GM23338 (cell line): ENCODE results near the gene MATK. TPM values are rescaled to one million over a fixed set of nuclear protein-coding genes. Genes with fewer than 3 reads are reported as not detected.

Source experiments
- ATAC-seq: fragments of 200-7000 bp; cut with Tn5 transposase; 3 replicates; pipeline ENCODE4 v1.9.1; 2020
- DNase-seq: peaks from one replicate; pipeline ENCODE4 v3.0.0-alpha.2; 2015; ENCODE audit warnings: low spot score
- H2AFZ ChIP-seq: fragments of 200-600 bp; sonication (generic); 2 replicates; pipeline ENCODE4 v1.8.0; 2016; ENCODE audit warnings: antibody characterized with exemption, mild to moderate bottlenecking, moderate library complexity
- H3F3A ChIP-seq: fragments of 200-600 bp; sonication (generic); replicated peaks from 2 replicates; pipeline ENCODE4 v1.8.0; 2017; ENCODE audit warnings: antibody characterized with exemption, mixed run types, low read depth
- H3K27ac ChIP-seq: fragments of 200-600 bp; sonication (generic); 2 replicates; pipeline ENCODE4 v1.6.1; 2016; ENCODE audit warnings: low read depth
- H3K27me3 ChIP-seq: fragments of 200-600 bp; sonication (generic); 2 replicates; pipeline ENCODE4 v1.8.0; 2016; ENCODE audit warnings: mild to moderate bottlenecking, mixed run types, moderate library complexity; ENCODE audit not compliant: insufficient read depth
- H3K36me3 ChIP-seq: fragments of 200-600 bp; sonication (generic); 2 replicates; pipeline ENCODE4 v1.8.0; 2016; ENCODE audit warnings: mild to moderate bottlenecking; ENCODE audit not compliant: insufficient read depth
- H3K4me1 ChIP-seq: fragments of 200-600 bp; sonication (generic); 2 replicates; pipeline ENCODE4 v1.8.0; 2016; ENCODE audit warnings: mild to moderate bottlenecking, moderate library complexity; ENCODE audit not compliant: insufficient read depth
- H3K4me2 ChIP-seq: fragments of 200-600 bp; sonication (generic); 2 replicates; pipeline ENCODE4 v1.7.1; 2017; ENCODE audit warnings: mixed run types
- H3K4me3 ChIP-seq: fragments of 200-600 bp; sonication (generic); 2 replicates; pipeline ENCODE4 v1.6.1; 2016; ENCODE audit warnings: mixed run types
- H3K79me2 ChIP-seq: fragments of 200-600 bp; sonication (generic); replicated peaks from 2 replicates; pipeline ENCODE4 v1.8.0; 2017; ENCODE audit warnings: mild to moderate bottlenecking; ENCODE audit not compliant: insufficient read depth
- H3K9me2 ChIP-seq: fragments of 200-600 bp; sonication (generic); 2 replicates; pipeline ENCODE4 v1.8.0; 2017; ENCODE audit not compliant: insufficient read depth
- H4K20me1 ChIP-seq: fragments of 200-600 bp; sonication (generic); replicated peaks from 2 replicates; pipeline ENCODE4 v1.8.0; 2017; ENCODE audit warnings: mild to moderate bottlenecking; ENCODE audit not compliant: insufficient read depth
- H3K27ac Mint-ChIP-seq: 2 replicates; pipeline ENCODE4 v1.8.0; 2020; ENCODE audit warnings: inconsistent platforms, mild to moderate bottlenecking, moderate library complexity, mixed read lengths
- H3K27me3 Mint-ChIP-seq: 3 replicates; pipeline ENCODE4 v1.8.0; 2022; ENCODE audit warnings: low read depth, mild to moderate bottlenecking, moderate library complexity, mixed read lengths, inconsistent platforms; ENCODE audit not compliant: insufficient read depth, poor library complexity
- H3K36me3 Mint-ChIP-seq: 3 replicates; pipeline ENCODE4 v1.8.0; 2021; ENCODE audit warnings: low read depth, mild to moderate bottlenecking, inconsistent platforms, moderate library complexity, mixed read lengths
- H3K4me1 Mint-ChIP-seq: 3 replicates; pipeline ENCODE4 v1.8.0; 2020; ENCODE audit warnings: mild to moderate bottlenecking, inconsistent platforms, mixed read lengths
- H3K4me3 Mint-ChIP-seq: 3 replicates; pipeline ENCODE4 v1.8.0; 2021; ENCODE audit warnings: moderate library complexity, mild to moderate bottlenecking, inconsistent platforms, mixed read lengths
- H3K9me3 Mint-ChIP-seq: 3 replicates; pipeline ENCODE4 v1.8.0; 2020; ENCODE audit warnings: moderate library complexity, mild to moderate bottlenecking, inconsistent platforms, mixed read lengths
- CREB1 ChIP-seq: fragments of 250-450 bp; sonication (Bioruptor Pico); IDR thresholded peaks from 2 replicates; pipeline ENCODE4 v1.5.0; 2020; ENCODE audit warnings: low read depth, mild to moderate bottlenecking, moderate library complexity
- EZH2 ChIP-seq: fragments of 200-600 bp; sonication (generic); IDR thresholded peaks from one replicate; pipeline ENCODE4 v1.8.0; 2017; ENCODE audit warnings: antibody characterized with exemption, mild to moderate bottlenecking, low read depth; ENCODE audit not compliant: unreplicated experiment
- JUNB ChIP-seq: IDR thresholded peaks from one replicate; pipeline ENCODE4 v1.6.1; 2016; ENCODE audit warnings: antibody characterized with exemption; ENCODE audit not compliant: unreplicated experiment
- NANOG ChIP-seq: IDR thresholded peaks from 2 replicates; pipeline ENCODE4 v1.6.1; 2016; ENCODE audit warnings: antibody characterized with exemption, borderline replicate concordance
- POLR2AphosphoS5 ChIP-seq: IDR thresholded peaks from 2 replicates; pipeline ENCODE4 v1.6.1; 2016; ENCODE audit warnings: antibody characterized with exemption, low read depth
- STAT1 ChIP-seq: IDR thresholded peaks from one replicate; pipeline ENCODE4 v1.6.1; 2016; ENCODE audit warnings: antibody characterized with exemption; ENCODE audit not compliant: unreplicated experiment
- ZNF114 ChIP-seq: fragments of 250-450 bp; sonication (Bioruptor Pico); IDR thresholded peaks from 2 replicates; pipeline ENCODE4 v1.5.0; 2020; ENCODE audit warnings: mild to moderate bottlenecking, moderate library complexity
- ZNF331 ChIP-seq: fragments of 250-450 bp; sonication (Bioruptor Pico); IDR thresholded peaks from 2 replicates; pipeline ENCODE4 v1.5.0; 2020; ENCODE audit warnings: low read depth, mild to moderate bottlenecking, moderate library complexity
- polyA plus RNA-seq: library from polyadenylated mRNA; unstranded; fragments of >200 nt; fragmentation: Nextera tagmentation; extraction: Ambion mirVana; gene quantifications from 2 replicates; pipeline ENCODE4 v1.2.1, GENCODE V29; 2016
- total RNA-seq: library from RNA; depleted of rRNA; stranded (reverse); fragments of >200 nt; shearing (Covaris generic); gene quantifications from 2 replicates; pipeline ENCODE4 v1.2.3, GENCODE V29; 2014
- TF ChIP-seq, protein P1 (sequence below), 2 experiments: fragments of 200-600 bp in 1 of 2; sonication (generic) in 1 of 2; conservative IDR thresholded peaks; 2 replicates each; pipeline versions ENCODE4 v1.5.1 to v1.6.1; 2016 to 2017; ENCODE audit warnings: antibody characterized with exemption in 2 of 2, low read depth in 2 of 2, mild to moderate bottlenecking in 2 of 2, moderate library complexity in 1 of 2
- TF ChIP-seq, protein P2 (sequence below): IDR thresholded peaks from 2 replicates; pipeline ENCODE4 v1.6.1; 2016; ENCODE audit warnings: antibody characterized with exemption
- TF ChIP-seq, protein P3 (sequence below): IDR thresholded peaks from one replicate; pipeline ENCODE4 v1.6.1; 2018; ENCODE audit warnings: antibody characterized with exemption; ENCODE audit not compliant: unreplicated experiment

The MATK gene
- total and polyA plus RNA-seq, 2 experiments from 2014 or later, result 13.4 to 21.4 TPM

DNA sequence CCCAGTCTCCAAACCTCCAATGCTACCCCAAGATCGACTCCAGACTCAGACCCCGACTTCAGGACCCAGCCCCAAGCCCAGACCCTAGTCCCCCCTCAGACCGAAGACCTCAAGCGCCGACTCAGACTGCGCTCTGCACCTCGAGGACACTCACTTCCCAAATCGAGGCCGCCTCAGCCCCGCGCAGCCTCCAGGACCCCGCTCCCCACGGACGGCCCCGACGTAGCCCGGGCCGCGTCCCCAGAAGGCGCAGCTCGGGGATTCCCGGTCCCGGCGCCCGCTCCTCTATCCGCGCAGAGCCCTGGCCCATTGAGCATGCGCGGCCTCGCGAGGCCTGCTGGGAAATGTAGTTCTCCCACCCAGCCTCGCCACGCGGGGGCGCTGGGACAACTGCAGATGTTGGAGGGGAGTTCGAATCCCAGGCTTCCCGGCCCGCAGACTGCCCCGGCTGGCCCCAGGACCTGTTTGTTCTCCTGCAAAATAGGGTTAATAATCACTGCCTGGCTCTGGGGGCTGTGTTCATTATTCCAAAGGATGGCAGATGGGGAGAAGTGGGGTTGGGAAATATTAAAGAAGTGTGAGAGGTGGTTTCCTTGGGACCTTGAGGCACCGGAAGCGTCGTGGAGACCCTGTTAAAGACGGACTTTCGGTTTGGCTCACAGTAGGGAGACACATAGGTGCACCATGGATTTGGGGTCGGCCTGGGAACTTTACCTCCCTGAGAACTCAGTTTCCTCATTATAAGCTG, 24.6 kb downstream of the MATK start, which contains the start of gene APBA3:
APBA3 (minus strand) TSS at position 311 of the 748 bp plus-strand sequence. CDS start 1,428 bp downstream, outside the sequence.
- ATAC-seq, result peak; percentile 79
- Histone ChIP-seq H3K4me1 (peaks cover 3% of the 10 kb centered on the region), H3K27me3 (no peaks in the 10 kb centered on the region), H3K4me3 (peak within 1 kb of the TSS; percentile 99), H3K27ac (peak within 1 kb of the TSS; percentile 73), H2AFZ (peak within 1 kb of the TSS; percentile 96), H3K36me3 (no peaks in the 10 kb centered on the region), H4K20me1 (no peaks in the 10 kb centered on the region), H3F3A (no peaks in the 10 kb centered on the region), H3K79me2 (peaks cover 22% of the 10 kb centered on the region), H3K4me2 (peak within 1 kb of the TSS; percentile 93), H3K9me2 (no peaks in the 10 kb centered on the region; the same call in 1 of the 2 replicates)
- no peak for TF ChIP-seq EZH2
- TF ChIP-seq ZNF331 (CRISPR knock-in tag), result no peak
- TF ChIP-seq, protein P1, sequence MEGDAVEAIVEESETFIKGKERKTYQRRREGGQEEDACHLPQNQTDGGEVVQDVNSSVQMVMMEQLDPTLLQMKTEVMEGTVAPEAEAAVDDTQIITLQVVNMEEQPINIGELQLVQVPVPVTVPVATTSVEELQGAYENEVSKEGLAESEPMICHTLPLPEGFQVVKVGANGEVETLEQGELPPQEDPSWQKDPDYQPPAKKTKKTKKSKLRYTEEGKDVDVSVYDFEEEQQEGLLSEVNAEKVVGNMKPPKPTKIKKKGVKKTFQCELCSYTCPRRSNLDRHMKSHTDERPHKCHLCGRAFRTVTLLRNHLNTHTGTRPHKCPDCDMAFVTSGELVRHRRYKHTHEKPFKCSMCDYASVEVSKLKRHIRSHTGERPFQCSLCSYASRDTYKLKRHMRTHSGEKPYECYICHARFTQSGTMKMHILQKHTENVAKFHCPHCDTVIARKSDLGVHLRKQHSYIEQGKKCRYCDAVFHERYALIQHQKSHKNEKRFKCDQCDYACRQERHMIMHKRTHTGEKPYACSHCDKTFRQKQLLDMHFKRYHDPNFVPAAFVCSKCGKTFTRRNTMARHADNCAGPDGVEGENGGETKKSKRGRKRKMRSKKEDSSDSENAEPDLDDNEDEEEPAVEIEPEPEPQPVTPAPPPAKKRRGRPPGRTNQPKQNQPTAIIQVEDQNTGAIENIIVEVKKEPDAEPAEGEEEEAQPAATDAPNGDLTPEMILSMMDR (conservative IDR thresholded peaks at IDR 0.05; ENCODE audit: low read depth in 2 of 2), result peak; percentile 58 to 79
- TF ChIP-seq, protein P2, sequence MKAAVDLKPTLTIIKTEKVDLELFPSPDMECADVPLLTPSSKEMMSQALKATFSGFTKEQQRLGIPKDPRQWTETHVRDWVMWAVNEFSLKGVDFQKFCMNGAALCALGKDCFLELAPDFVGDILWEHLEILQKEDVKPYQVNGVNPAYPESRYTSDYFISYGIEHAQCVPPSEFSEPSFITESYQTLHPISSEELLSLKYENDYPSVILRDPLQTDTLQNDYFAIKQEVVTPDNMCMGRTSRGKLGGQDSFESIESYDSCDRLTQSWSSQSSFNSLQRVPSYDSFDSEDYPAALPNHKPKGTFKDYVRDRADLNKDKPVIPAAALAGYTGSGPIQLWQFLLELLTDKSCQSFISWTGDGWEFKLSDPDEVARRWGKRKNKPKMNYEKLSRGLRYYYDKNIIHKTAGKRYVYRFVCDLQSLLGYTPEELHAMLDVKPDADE, result peak; percentile 90
- TF ChIP-seq, protein P3, sequence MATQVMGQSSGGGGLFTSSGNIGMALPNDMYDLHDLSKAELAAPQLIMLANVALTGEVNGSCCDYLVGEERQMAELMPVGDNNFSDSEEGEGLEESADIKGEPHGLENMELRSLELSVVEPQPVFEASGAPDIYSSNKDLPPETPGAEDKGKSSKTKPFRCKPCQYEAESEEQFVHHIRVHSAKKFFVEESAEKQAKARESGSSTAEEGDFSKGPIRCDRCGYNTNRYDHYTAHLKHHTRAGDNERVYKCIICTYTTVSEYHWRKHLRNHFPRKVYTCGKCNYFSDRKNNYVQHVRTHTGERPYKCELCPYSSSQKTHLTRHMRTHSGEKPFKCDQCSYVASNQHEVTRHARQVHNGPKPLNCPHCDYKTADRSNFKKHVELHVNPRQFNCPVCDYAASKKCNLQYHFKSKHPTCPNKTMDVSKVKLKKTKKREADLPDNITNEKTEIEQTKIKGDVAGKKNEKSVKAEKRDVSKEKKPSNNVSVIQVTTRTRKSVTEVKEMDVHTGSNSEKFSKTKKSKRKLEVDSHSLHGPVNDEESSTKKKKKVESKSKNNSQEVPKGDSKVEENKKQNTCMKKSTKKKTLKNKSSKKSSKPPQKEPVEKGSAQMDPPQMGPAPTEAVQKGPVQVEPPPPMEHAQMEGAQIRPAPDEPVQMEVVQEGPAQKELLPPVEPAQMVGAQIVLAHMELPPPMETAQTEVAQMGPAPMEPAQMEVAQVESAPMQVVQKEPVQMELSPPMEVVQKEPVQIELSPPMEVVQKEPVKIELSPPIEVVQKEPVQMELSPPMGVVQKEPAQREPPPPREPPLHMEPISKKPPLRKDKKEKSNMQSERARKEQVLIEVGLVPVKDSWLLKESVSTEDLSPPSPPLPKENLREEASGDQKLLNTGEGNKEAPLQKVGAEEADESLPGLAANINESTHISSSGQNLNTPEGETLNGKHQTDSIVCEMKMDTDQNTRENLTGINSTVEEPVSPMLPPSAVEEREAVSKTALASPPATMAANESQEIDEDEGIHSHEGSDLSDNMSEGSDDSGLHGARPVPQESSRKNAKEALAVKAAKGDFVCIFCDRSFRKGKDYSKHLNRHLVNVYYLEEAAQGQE, result no peak
- peak; percentile 95 for TF ChIP-seq POLR2AphosphoS5
- peak; percentile 40; the same call in 1 of the 2 replicates for TF ChIP-seq ZNF114 (CRISPR knock-in tag)
- no peak for TF ChIP-seq JUNB
- no peak for TF ChIP-seq STAT1
- peak; percentile 50; the same call in 1 of the 2 replicates for TF ChIP-seq CREB1
- TF ChIP-seq NANOG, result no peak
- H3K27ac Mint-ChIP-seq, result peak within 1 kb of the TSS; percentile 97
- H3K36me3 Mint-ChIP-seq, result peaks cover 4% of the 10 kb centered on the region; the same call in 2 of the 3 replicates
- peak; percentile 94 for DNase-seq
- peaks cover 11% of the 10 kb centered on the region for H3K27me3 Mint-ChIP-seq
- peaks cover 4% of the 10 kb centered on the region for H3K4me1 Mint-ChIP-seq
- H3K9me3 Mint-ChIP-seq, result peaks cover 2% of the 10 kb centered on the region; the same call in 1 of the 3 replicates
- peak within 1 kb of the TSS; percentile 96 for H3K4me3 Mint-ChIP-seq
